HL-60 (cell line): Measurements from ENCODE around the gene RIPPLY1.

ENCODE experiments used
- CTCF ChIP-seq: IDR thresholded peaks from one replicate; pipeline ENCODE4 v1.5.1; 2011; ENCODE audit warnings: low read length, control low read depth, inconsistent platforms; ENCODE audit not compliant: insufficient read depth
- GABPA ChIP-seq: IDR thresholded peaks from 2 replicates; pipeline ENCODE4 v1.6.1; 2012; ENCODE audit warnings: low read depth
- POLR2AphosphoS5 ChIP-seq: IDR thresholded peaks from 2 replicates; pipeline ENCODE4 v1.6.1; 2012; ENCODE audit warnings: low read depth
- REST ChIP-seq: IDR thresholded peaks from 2 replicates; pipeline ENCODE4 v1.6.1; 2012; ENCODE audit warnings: low read depth; ENCODE audit not compliant: insufficient replicate concordance

GRCh38 chrX:106939566-106939965 lies 36.4 kb upstream of the RIPPLY1 start:
- TF ChIP-seq CTCF = no peak
- TF ChIP-seq POLR2AphosphoS5 = no peak
- TF ChIP-seq GABPA = no peak
- no peak for TF ChIP-seq REST
